Mesendoderm (in vitro differentiated cells): ENCODE results near the gene PVR.

Source experiments
- DNase-seq: peaks from one replicate; pipeline ENCODE4 v3.0.0; 2013
- H2AK5ac ChIP-seq: 2 replicates; pipeline ENCODE4 v1.6.1; 2013; ENCODE audit warnings: low read length, inconsistent platforms
- H2BK120ac ChIP-seq: 2 replicates; pipeline ENCODE4 v1.6.1; 2013; ENCODE audit warnings: low read depth, mild to moderate bottlenecking, low read length, moderate library complexity, mixed read lengths
- H2BK15ac ChIP-seq: replicated peaks from 2 replicates; pipeline ENCODE4 v1.6.1; 2013; ENCODE audit warnings: low read depth, mild to moderate bottlenecking, moderate library complexity
- H2BK5ac ChIP-seq: 2 replicates; pipeline ENCODE4 v1.6.1; 2013; ENCODE audit warnings: low read length, inconsistent platforms
- H3K18ac ChIP-seq: 2 replicates; pipeline ENCODE4 v1.6.1; 2013; ENCODE audit warnings: mild to moderate bottlenecking, low read length, mixed read lengths
- H3K23ac ChIP-seq: one replicate; pipeline ENCODE4 v1.6.1; 2013; ENCODE audit warnings: low read length
- H3K27ac ChIP-seq: 2 replicates; pipeline ENCODE4 v1.5.1; 2013; ENCODE audit warnings: low read depth, mild to moderate bottlenecking, inconsistent platforms, low read length, moderate library complexity
- H3K27me3 ChIP-seq: 2 replicates; pipeline ENCODE4 v1.6.1; 2013; ENCODE audit warnings: low read length, control low read depth, mild to moderate bottlenecking, inconsistent platforms; ENCODE audit not compliant: insufficient read depth, poor library complexity
- H3K36me3 ChIP-seq: 2 replicates; pipeline ENCODE4 v1.6.1; 2013; ENCODE audit warnings: low read length, inconsistent platforms; ENCODE audit not compliant: control insufficient read depth, insufficient read depth
- H3K4ac ChIP-seq: one replicate; pipeline ENCODE4 v1.6.1; 2013; ENCODE audit warnings: low read depth, mild to moderate bottlenecking, low read length, moderate library complexity
- H3K4me1 ChIP-seq: 2 replicates; pipeline ENCODE4 v1.6.1; 2013; ENCODE audit warnings: low read depth, low read length, inconsistent platforms; ENCODE audit not compliant: control insufficient read depth
- H3K4me2 ChIP-seq: 2 replicates; pipeline ENCODE4 v1.6.1; 2013; ENCODE audit warnings: low read length
- H3K4me3 ChIP-seq: 2 replicates; pipeline ENCODE4 v1.5.1; 2013; ENCODE audit warnings: mild to moderate bottlenecking, low read length
- H3K56ac ChIP-seq: one replicate; pipeline ENCODE4 v1.6.1; 2013; ENCODE audit warnings: low read length
- H3K79me1 ChIP-seq: 2 replicates; pipeline ENCODE4 v1.6.1; 2013; ENCODE audit warnings: low read length, inconsistent platforms
- H3K79me2 ChIP-seq: 2 replicates; pipeline ENCODE4 v1.6.1; 2013; ENCODE audit warnings: mild to moderate bottlenecking, low read length; ENCODE audit not compliant: control insufficient read depth, insufficient read depth
- H3K9ac ChIP-seq: 2 replicates; pipeline ENCODE4 v1.6.1; 2013; ENCODE audit warnings: low read length, inconsistent platforms
- H4K5ac ChIP-seq: one replicate; pipeline ENCODE4 v1.6.1; 2013; ENCODE audit warnings: low read length
- H4K8ac ChIP-seq: one replicate; pipeline ENCODE4 v1.6.1; 2013; ENCODE audit warnings: low read depth, mild to moderate bottlenecking, control low read depth, low read length, moderate library complexity
- WGBS: extraction: QIAGEN DNeasy Blood & Tissue Kit; methylation state at CpG from one replicate; pipeline ENCODE4 v1.1.7; 2013; ENCODE audit warnings: low lambda C conversion rate, missing lambda C conversion rate; ENCODE audit not compliant: insufficient coverage; ENCODE audit errors: extremely low coverage; 5-methylcytosine and 5-hydroxymethylcytosine counted together

The PVR gene

DNA sequence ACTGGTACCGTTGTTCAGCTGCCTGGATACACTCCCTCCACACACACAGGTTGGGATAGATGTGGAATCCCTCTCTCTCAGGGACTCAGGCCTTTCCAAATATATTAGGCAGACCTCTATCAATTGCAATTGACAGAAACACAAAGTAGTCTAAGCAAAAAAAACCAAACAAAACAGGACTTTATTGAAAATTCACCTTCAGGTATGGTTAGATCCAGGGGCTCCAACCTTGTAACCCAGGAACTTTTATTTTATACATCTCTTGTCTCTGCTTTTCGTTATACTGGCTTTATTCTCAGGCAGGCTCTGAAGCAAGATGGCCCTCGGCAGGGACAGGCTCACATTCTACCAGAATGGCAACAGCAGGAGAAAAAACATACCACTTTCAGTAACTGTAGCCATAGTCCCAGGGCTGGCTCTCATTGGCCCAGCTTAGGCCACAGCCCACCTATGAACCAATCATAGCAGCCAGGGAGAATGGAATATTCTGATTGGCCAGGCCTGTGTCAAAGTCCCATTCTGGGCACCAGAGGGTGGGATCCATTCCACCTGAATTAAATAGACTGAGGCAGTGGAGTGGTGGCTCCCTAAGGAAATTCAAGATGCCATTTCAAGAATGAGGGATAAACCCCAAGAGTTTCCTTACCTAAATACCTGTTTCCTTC, 14.5 kb downstream of the PVR start:
- no peak overlapping the region for H3K4me2 ChIP-seq
- DNase-seq: no peak
- no peak overlapping the region for H3K4ac ChIP-seq
- no peak overlapping the region for H3K9ac ChIP-seq
- H3K18ac ChIP-seq: no peak overlapping the region
- H3K4me1 ChIP-seq: no peaks in the 10 kb centered on the region
- no peak overlapping the region for H4K5ac ChIP-seq
- no peak overlapping the region for H2BK15ac ChIP-seq
- no peaks in the 10 kb centered on the region for H3K27me3 ChIP-seq
- no peak overlapping the region for H2AK5ac ChIP-seq
- no peaks in the 10 kb centered on the region for H3K79me2 ChIP-seq
- H3K23ac ChIP-seq: no peak overlapping the region
- H3K27ac ChIP-seq: no peak overlapping the region
- no peaks in the 10 kb centered on the region for H3K79me1 ChIP-seq
- peaks cover 31% of the 10 kb centered on the region for H3K36me3 ChIP-seq
- H3K4me3 ChIP-seq: no peak overlapping the region
- H2BK120ac ChIP-seq: no peak overlapping the region
- no peak overlapping the region for H2BK5ac ChIP-seq
- H4K8ac ChIP-seq: no peak overlapping the region
- no CpG with 5 or more reads among the region's 3 CpGs for WGBS
- H3K56ac ChIP-seq: no peak overlapping the region

DNA sequence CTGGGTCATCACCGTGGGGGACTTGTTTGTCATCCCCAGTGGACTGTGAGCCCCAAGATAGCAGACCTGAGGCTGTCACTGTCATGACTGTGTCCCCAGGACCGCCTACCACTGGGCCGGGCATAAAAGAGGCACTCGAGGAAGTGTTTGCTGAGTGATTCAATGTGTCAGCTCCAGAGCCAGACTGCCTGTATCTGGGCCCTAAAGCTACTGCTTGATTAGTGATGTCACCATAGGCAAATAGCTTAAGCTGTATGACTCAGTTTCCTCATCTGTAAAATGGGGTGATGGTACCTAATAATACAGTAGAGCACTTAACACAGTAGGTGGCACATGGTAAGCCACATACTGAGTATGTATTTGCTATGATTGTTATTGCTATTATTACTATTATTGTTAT, 16.4 kb downstream of the PVR start:
- H3K4ac ChIP-seq: no peak overlapping the region
- no peak for DNase-seq
- H2BK5ac ChIP-seq: no peak overlapping the region
- no CpG with 5 or more reads among the region's 4 CpGs for WGBS
- no peak overlapping the region for H3K27ac ChIP-seq
- H3K4me1 ChIP-seq: no peaks in the 10 kb centered on the region
- no peak overlapping the region for H3K56ac ChIP-seq
- H3K4me3 ChIP-seq: no peak overlapping the region
- H3K18ac ChIP-seq: no peak overlapping the region
- H2AK5ac ChIP-seq: no peak overlapping the region
- H2BK15ac ChIP-seq: no peak overlapping the region
- H4K5ac ChIP-seq: no peak overlapping the region
- H2BK120ac ChIP-seq: no peak overlapping the region
- no peaks in the 10 kb centered on the region for H3K79me2 ChIP-seq
- no peaks in the 10 kb centered on the region for H3K79me1 ChIP-seq
- no peaks in the 10 kb centered on the region for H3K27me3 ChIP-seq
- no peak overlapping the region for H3K23ac ChIP-seq
- no peak overlapping the region for H3K4me2 ChIP-seq
- peaks cover 27% of the 10 kb centered on the region for H3K36me3 ChIP-seq
- H4K8ac ChIP-seq: no peak overlapping the region
- H3K9ac ChIP-seq: no peak overlapping the region

DNA sequence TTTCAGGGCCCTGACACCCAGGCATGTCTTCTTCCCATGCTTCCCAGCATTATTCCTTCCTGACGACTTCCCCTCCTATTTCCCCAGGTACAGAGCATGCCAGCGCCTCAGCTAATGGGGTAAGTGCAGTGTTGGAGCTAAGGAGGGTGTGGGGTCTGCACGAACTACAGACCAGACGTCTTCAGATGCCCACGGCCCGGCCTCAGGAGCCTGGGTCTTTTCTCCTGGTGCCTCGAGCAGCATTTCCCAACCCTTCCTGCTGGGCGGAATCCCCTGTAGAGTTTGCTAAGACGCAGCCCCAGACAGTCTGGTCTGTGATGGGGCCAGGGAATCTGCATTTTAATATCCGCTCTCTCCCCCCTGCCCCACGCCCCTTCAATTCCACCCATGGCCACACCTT, 17.5 kb downstream of the PVR start:
- H2BK5ac ChIP-seq: no peak overlapping the region
- peaks cover 26% of the 10 kb centered on the region for H3K36me3 ChIP-seq
- no CpG with 5 or more reads among the region's 11 CpGs for WGBS
- H4K8ac ChIP-seq: no peak overlapping the region
- H2BK15ac ChIP-seq: no peak overlapping the region
- H3K23ac ChIP-seq: no peak overlapping the region
- H2BK120ac ChIP-seq: no peak overlapping the region
- no peak for DNase-seq
- no peak overlapping the region for H4K5ac ChIP-seq
- no peak overlapping the region for H3K9ac ChIP-seq
- no peak overlapping the region for H2AK5ac ChIP-seq
- no peak overlapping the region for H3K4me2 ChIP-seq
- H3K4me1 ChIP-seq: no peaks in the 10 kb centered on the region
- no peak overlapping the region for H3K56ac ChIP-seq
- H3K27ac ChIP-seq: no peak overlapping the region
- no peak overlapping the region for H3K18ac ChIP-seq
- H3K4ac ChIP-seq: no peak overlapping the region
- H3K27me3 ChIP-seq: no peaks in the 10 kb centered on the region
- H3K79me2 ChIP-seq: no peaks in the 10 kb centered on the region
- H3K79me1 ChIP-seq: no peaks in the 10 kb centered on the region
- no peak overlapping the region for H3K4me3 ChIP-seq

DNA sequence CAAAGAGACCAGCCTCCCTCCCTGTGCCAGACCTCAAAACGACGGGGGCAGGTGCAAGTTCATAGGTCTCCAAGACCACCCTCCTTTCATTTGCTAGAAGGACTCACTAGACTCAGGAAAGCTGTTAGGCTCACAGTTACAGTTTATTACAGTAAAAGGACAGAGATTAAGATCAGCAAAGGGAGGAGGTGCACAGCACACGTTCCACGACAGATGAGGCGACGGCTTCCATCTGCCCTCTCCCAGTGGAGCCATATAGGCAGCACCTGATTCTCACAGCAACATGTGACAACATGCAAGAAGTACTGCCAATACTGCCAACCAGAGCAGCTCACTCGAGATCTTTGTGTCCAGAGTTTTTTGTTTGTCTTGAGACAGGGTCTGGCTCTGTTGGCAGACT, 18.2 kb downstream of the PVR start:
- Histone ChIP-seq H3K23ac (no peak overlapping the region), H3K56ac (no peak overlapping the region), H2BK5ac (no peak overlapping the region), H2BK120ac (no peak overlapping the region), H4K8ac (no peak overlapping the region), H2AK5ac (no peak overlapping the region), H3K79me1 (no peaks in the 10 kb centered on the region), H3K27ac (no peak overlapping the region), H3K27me3 (no peaks in the 10 kb centered on the region), H3K9ac (no peak overlapping the region), H3K36me3 (peaks cover 25% of the 10 kb centered on the region), H3K4ac (no peak overlapping the region), H3K4me3 (no peak overlapping the region), H3K18ac (no peak overlapping the region), H3K4me2 (no peak overlapping the region), H3K4me1 (no peaks in the 10 kb centered on the region), H2BK15ac (no peak overlapping the region), H3K79me2 (no peaks in the 10 kb centered on the region), H4K5ac (no peak overlapping the region)
- no peak for DNase-seq
- no CpG with 5 or more reads among the region's 7 CpGs for WGBS

DNA sequence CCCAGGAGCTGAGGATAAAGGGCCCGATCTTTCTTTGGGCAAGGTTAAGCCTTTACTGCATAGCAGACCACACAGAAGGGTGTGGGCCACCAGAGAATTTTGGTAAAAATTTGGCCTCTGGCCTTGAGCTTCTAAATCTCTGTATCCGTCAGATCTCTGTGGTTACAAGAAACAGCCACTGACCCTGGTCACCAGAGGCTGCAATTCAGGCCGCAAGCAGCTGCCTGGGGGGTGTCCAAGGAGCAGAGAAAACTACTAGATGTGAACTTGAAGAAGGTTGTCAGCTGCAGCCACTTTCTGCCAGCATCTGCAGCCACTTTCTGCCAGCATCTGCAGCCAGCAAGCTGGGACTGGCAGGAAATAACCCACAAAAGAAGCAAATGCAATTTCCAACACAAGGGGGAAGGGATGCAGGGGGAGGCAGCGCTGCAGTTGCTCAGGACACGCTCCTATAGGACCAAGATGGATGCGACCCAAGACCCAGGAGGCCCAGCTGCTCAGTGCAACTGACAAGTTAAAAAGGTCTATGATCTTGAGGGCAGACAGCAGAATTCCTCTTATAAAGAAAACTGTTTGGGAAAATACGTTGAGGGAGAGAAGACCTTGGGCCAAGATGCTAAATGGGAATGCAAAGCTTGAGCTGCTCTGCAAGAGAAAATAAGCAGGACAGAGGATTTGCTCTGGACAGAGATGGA, 19.1 kb downstream of the PVR start:
- Histone ChIP-seq H3K9ac (no peak overlapping the region), H3K79me2 (no peaks in the 10 kb centered on the region), H3K27me3 (no peaks in the 10 kb centered on the region), H3K79me1 (no peaks in the 10 kb centered on the region), H3K4me1 (no peaks in the 10 kb centered on the region), H2BK5ac (no peak overlapping the region), H3K4ac (no peak overlapping the region), H3K23ac (no peak overlapping the region), H2BK15ac (no peak overlapping the region), H2BK120ac (no peak overlapping the region), H3K27ac (no peak overlapping the region), H4K8ac (no peak overlapping the region), H3K4me2 (no peak overlapping the region), H2AK5ac (no peak overlapping the region), H4K5ac (no peak overlapping the region), H3K36me3 (peaks cover 25% of the 10 kb centered on the region), H3K56ac (no peak overlapping the region), H3K4me3 (no peak overlapping the region), H3K18ac (no peak overlapping the region)
- DNase-seq: no peak
- no CpG with 5 or more reads among the region's 7 CpGs for WGBS

DNA sequence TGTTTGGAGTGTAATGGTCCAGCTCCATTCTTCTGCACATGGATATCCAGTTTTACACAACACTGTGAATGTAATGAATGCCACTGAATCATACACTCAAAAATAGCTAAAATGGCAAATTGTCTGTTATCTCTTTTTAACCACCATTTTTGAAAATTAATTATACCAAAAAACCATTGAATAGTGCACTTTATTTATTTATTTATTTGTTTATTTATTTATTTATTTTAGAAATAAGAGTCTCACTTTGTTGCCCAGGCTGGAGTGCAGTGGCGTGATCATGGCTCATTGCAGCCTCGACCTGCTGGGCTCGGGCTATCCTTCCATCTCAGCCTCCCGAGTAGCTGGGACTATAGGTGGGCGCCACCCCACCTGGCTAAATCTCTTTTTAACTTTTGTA, 20.3 kb downstream of the PVR start:
- WGBS: no CpG with 5 or more reads among the region's 5 CpGs

More for the DNA sequence above, 20.3 kb downstream of the PVR start:
- Histone ChIP-seq H4K5ac (no peak overlapping the region), H2BK5ac (no peak overlapping the region), H3K79me2 (no peaks in the 10 kb centered on the region), H4K8ac (no peak overlapping the region), H3K56ac (no peak overlapping the region), H3K4ac (no peak overlapping the region), H3K27ac (no peak overlapping the region), H3K36me3 (peaks cover 20% of the 10 kb centered on the region), H2BK15ac (no peak overlapping the region), H3K18ac (no peak overlapping the region), H2BK120ac (no peak overlapping the region), H3K27me3 (no peaks in the 10 kb centered on the region), H3K4me1 (no peaks in the 10 kb centered on the region), H3K9ac (no peak overlapping the region), H2AK5ac (no peak overlapping the region), H3K4me3 (no peak overlapping the region), H3K4me2 (no peak overlapping the region), H3K79me1 (no peaks in the 10 kb centered on the region), H3K23ac (no peak overlapping the region)
- DNase-seq: no peak
